HL-60/S4 treated with retinoic acid at 250 ng/mL for 4 days and 3 days (cell line): ENCODE measurements around the gene ME3.

Source experiments
- in situ Hi-C: fragments of 300-500 bp; cut with MboI; formaldehyde crosslinking; loops from 2 replicates; pipeline ENCODE4 v1.7.0; 2022; ENCODE audit warnings: low sequenced_read_pairs

ME3 gene

DNA sequence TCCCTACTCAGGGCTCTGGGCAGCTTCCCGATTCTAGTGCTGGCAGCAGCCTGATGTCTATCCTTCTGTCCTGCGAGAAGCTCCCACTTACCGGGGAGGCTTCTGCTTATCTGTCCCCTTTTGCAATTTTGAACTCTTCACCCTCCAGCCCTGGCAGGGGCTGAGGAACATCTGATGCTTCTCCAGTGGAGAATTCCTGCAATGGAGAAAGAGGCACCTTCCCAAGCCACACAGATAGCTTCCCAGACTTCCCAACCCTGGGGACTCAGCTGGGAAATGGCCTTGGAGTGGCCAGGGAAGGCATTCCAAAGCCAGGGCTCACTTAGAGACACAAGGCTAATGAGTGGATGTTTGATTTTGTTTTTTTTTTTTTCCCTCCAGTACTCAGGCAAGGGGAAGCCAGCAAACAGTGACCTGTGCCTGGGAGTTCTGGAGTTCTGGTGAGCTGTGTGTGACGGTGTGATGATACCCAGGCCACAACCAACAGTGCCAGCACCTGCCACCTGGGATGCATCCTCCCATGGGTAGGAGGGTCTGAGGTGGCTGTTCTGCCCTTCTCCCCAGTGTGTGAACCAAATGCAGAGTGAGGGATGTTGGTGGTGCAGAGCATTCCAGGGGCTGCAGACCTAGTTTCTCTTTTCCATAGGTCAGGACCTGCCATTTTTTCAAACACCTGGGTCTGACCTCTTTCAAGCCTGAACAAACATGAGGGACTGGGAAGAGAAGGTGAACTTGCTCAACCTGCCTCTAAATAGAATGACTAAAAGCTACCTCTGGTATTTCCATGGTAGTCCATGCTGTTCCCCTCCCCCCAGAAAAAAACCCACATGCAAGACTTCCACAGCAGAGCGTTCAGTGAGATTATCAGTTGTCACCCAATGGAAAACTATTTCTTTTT, 202.7 kb downstream of the ME3 start:
- in situ Hi-C loops = loop anchor here (25.0 kb wide), 1 partner anchor 343 kb away; the partner anchor contains the start of gene PRSS23

DNA sequence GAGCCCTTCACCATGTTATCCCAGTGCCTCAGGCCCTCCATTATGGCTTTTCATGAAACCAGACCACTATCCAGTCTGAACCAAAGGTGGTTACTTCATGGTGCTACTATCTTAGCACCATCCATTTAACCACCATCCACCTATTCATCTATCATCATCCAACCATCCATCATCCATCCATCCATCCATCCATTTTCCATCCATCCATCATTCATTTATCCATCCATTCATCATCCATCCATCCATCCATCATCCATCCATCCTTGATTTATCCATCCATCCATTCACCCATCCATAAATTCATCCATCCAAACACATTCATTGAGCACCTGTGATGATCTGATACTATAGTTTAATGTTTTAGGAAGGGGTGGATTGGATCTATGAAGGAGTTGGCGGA, 204.2 kb downstream of the ME3 start:
- in situ Hi-C loops = loop anchor here (25.0 kb wide), 1 partner anchor 344 kb away; the partner anchor contains the start of gene PRSS23

DNA sequence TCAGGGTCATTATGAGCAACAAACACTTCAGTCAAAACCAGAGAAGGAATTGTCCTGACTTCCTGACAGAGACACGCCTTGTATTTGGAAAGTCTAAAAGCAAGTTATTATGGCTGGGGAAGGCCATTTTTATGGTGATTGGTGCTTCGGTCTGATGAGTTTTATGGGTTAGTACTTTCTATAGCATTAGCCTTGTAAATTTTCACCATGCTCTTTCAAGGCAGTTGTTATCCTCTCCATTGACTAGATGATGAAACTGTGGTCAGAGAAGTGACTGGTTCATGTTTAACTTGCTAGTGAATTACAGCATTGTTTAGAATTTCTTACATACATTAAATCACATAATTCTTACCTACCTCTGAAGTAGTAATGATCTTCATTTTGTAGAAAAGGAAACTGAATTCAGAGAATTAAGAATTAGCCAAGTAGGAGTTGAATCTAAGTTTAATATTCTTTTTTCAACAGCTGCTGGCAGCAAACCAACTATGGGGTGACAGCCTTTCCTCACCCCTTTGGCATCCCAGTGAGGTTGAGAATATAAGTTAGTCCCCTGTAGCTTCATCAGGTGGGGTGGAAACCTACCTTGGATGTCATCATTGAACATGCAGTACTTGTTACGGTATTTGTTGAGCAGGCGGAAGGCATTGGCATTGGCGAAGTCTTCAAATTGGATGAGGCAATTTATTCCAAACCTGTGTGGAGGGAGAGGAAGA, 207.8 kb downstream of the ME3 start:
- in situ Hi-C loops = loop anchor here (25.0 kb wide), 1 partner anchor 348 kb away; the partner anchor contains the start of gene PRSS23

DNA sequence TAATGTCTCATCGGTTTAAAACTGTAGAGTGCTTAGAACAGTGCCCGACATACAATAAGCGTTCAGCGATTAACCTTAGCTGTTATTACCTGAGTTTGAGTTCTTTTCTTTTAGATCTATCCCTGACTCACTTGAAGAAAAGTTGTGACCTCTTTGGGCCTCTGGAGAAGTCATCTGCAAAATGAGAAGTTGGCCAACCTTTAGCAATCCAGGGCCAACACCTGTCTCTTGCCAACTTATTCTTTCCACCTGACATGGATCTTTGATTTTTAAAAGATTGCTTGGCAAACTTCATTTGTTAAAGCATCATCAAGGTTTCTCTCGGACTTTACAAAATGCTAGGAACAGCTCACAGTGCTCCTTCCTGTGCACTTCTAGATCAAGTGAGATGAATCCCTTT, 208.5 kb downstream of the ME3 start:
- in situ Hi-C loops = loop anchor here (25.0 kb wide), 1 partner anchor 348 kb away; the partner anchor contains the start of gene PRSS23

DNA sequence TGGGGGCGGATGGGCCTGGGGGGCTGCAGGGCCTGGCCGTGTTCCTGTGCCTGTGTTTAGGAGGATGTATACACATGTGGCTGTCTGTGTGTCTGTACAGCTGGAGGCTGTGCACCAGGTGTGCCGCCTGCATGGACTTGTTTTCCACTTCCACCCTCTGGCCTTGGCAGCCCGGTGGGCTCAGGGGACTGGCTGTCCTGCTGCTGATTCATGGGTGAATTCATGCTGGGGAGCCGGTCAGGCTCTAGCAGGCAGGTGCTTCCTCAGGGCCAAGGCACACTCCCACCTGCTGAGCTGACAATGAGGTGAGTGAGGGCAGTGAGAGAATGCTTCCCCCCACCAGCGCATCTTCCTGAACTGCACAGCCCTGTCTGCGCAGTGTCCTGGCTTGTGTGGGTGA, 209.3 kb downstream of the ME3 start:
- in situ Hi-C loops = loop anchor here (25.0 kb wide), 1 partner anchor 349 kb away; the partner anchor contains the start of gene PRSS23

DNA sequence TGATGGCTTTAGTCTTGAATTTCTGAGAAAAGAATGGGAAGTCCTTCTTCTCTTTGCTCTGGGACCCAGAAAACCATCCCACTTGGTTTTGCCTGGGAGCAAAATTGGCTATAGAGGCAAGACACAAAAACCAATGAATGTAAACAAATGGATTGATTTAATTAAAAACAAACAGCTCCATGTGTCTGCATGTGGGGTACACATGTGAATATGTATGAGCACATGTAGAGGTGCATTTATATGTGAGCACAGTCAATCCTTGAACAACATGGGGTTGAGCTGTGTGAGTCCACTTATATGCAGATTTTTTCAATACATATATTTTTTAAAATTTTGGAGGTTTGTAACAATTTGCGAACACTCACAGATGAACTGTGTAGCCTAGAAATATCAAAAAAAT, 210.5 kb downstream of the ME3 start:
- in situ Hi-C loops = loop anchor here (25.0 kb wide), 1 partner anchor 350 kb away; the partner anchor contains the start of gene PRSS23

DNA sequence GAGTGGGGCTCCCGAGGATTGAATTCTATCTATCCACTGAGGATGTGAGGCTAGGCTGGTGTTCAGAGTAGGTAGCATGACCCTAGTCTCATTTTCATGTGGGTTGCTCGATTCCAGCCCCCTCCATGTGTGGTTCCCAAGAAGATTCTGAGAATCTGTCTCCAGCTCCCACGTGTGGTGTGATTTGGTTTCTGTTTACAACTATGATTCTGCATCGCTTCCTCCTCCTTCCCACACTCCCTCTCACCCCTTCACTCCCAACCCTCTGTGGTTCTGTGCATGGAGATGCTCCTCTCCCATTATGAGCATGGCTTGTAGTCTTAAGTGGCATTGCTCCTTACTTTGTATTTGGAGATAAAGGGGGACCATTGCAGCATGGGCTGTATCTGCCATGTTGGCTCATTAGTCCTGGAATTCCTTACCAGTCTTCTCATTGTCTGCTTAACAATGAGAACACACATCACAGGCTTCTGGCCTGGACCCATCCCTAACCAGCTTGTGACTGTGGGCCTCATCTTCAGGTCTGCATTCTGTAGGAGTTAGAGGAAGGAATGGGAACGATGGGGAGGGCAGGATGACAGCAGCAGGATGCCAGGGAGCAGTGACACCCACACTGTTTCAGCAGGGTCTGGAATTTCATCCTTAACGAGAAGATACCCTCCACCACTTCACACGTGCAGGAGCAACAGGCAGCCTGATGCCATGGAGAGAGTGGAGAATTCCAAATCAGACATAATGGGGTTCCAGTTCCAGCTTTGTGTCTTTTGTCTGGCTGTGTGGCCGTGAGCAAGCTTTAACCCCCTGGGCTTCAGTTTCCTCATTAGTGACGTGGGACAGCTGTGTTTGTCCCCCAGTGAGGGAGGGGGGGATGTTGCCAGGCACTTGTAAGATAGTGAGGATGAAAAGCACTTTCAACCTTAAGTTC, 211.7 kb downstream of the ME3 start:
- in situ Hi-C loops = loop anchor here (25.0 kb wide), 1 partner anchor 352 kb away; the partner anchor contains the start of gene PRSS23

DNA sequence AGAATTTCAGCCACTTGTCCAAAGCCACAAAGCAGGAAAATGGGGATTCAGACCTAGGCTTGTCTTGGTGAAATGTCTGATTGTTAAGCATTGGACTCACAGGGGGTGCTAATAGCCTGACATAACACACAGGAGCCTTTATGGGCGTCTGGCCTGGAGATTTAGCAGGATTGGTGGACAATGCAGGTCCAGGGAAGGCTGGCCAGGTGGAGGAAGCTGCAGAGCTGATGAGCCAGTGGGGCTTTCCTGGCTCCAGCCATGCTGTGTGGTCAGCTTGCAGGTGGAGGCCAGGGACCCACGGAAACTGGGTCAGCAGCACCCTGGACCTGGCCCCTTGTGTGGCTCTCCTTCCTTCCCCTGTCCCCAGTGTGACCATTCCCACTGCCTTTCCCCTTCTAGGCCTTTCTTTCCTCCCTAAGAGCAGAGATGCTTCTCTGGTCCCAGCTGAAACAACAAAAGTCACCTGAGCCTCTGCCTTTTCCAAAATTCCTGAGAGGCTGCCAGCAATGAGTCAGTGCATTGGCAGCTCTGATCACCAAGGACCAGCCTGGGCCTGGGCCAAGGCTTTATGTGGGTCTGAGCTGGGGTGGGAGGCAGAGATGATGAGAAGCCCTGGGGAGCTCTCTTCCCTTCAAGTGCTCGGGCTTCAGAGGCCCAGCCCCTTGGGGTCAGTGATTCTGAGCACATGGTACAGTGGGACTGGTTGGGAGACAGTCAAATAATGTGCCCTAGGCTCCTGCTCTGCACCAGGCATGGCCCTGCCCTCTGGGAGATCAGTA, 212.5 kb downstream of the ME3 start:
- in situ Hi-C loops = loop anchor here (25.0 kb wide), 1 partner anchor 352 kb away; the partner anchor contains the start of gene PRSS23

DNA sequence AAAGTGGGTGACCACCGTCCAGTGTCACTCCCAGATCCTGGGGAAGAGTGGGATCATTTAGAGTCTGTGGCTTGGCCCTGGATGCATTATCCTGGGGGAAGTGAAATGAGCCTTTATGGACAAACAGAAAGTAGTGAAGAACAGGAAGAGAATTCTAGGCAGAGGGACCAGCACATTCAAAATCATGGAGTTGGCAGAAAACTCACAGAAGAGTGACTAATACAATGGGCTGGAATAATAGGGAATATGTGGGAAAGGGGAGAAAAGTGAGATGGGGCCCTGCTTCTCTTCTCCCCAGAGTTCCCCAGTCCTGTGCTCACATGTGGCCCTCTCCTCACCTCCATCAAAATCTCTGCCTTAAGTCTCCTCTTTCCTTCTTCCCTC, 213.4 kb downstream of the ME3 start:
- in situ Hi-C loops = loop anchor here (25.0 kb wide), 1 partner anchor 353 kb away; the partner anchor contains the start of gene PRSS23

DNA sequence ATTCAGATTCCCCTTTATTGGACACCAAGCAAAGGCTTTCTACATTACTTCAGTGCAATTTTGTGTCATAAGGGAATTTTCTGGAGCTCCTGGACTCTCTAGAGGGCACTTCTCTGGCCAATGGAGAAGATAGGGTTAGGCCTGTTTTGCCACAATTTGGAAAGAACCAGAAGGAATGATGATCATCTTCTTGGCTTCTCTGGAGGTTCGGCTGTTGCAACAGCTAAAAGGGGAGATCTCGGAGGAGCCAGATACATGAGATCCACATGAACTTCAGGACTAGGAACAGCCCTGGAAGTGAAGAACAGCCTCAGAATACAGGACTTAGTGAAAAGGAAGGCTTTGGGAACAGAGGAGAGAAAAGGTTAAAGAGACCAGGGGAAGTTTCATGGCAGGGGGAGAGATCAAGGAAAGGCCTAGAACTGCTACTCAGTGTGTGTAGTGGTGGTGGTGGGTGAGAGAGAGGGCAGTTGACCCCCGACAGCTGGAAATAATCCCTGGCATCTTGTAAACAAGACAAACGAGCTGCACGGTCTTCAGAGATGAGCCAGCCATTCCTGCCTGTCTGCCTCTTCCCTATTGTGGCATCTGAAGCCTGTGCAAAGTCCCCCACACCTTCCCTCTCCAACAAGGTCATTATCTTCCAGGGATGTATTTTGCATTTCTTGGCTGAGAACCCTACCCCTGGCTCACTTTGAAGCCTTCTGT, 214.0 kb downstream of the ME3 start:
- in situ Hi-C loops = loop anchor here (25.0 kb wide), 1 partner anchor 354 kb away; the partner anchor contains the start of gene PRSS23

DNA sequence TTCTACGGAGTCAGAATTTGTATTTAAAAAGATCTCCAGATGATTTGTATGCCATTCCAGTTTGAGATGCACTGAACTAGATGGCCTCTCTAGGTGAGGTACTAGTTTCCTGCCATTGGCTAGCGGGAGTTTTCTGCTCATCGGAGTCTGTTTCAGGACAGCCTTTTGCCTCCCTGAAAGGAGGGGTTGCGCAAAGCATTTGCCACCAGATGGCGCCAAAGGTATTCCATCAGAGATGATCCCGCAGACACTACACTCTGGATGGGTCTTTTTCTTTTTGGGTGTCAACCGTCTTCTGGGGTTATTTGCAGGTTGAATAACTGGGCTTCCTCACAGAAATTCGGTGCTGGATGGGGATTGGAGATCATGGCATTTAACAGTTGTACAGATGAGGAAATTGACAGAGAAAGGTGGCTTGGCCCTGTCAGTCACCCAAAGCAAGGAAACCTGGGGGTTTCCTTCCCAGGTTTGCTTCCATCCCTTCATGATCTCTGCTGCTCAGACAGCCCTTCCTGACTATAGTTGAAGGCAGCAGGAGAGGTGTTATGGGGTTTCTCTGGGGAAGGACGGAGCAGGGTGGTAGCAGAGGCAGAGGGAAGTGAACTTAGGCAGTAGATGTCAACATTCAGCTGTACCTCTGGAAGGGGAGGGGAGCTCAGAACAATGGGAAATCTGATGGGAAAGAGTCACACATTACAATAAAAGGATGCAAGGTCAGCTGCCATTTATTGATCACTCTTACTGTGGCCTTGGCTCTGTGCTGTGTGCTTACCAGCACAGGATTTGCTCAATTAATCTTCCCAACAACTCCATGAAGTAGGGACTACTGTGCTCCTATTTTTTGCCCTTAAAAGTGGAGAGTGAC, 216.1 kb downstream of the ME3 start:
- in situ Hi-C loops = loop anchor here (25.0 kb wide), 1 partner anchor 356 kb away; the partner anchor contains the start of gene PRSS23

DNA sequence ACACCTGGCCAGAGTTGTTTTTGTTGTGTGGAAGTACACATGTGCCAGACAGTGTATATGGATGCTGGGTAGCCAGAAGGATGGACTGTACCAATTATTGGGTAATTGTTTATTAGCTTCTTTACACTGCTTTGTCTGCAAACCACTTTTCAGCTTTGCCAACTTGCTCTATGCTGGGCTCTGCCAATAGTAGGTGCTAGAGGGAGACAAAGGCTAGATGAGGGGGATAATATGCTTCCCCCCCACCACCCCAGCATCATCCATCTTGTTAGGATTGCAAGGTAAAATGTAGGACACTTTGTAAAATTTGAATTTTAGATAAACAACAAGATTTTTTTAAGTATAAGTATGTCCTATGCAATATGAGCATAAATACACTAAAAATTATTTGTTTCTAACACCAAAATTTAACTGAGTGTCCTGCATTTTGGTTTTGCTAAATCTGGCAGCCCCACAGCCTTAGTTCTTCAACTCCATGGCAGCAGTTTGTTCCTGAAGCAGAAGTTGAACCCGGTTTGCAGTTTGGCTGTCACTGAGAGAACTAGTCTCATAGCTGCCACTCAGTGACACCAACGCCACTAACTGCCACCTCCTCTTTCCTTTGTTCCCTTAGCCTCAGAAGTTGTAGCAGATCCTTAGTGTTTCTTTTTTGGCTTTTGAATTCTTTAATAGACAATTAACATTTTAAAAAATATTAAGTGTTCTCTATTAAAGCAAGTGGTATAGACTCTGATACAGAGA, 219.0 kb downstream of the ME3 start:
- in situ Hi-C loops = loop anchor here (25.0 kb wide), 1 partner anchor 359 kb away; the partner anchor contains the start of gene PRSS23

DNA sequence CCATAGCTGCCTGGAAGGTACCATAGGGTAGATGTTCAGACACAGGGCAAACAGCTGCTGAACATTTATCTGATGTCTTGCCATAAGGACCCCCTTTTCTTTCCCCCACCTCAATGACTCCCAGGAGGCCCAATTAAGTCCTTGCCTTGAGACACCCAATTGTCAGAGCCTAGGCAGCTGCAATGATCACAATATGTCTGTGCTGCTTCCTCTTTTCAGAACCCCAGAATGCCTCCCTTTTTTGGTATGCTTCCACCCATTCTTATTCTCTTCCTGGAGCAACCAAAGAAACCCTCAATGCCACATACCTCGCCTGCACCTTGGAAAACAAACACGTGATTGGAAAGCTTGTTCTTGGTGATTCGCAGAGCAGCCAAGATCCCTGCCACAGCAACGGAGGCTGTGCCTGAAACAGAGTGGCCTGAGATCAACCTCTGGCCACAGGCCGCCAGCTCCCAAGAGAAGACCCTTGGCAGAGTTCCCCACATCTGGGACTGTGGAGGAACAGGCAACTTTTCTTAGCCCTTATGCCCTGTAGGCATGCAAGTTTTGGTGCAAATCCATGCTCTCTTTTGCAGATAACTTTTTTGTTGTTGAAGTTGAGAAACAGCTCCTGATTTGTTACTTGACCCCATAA, 222.3 kb downstream of the ME3 start:
- in situ Hi-C loops = loop anchor here (25.0 kb wide), 1 partner anchor 362 kb away; the partner anchor contains the start of gene PRSS23

DNA sequence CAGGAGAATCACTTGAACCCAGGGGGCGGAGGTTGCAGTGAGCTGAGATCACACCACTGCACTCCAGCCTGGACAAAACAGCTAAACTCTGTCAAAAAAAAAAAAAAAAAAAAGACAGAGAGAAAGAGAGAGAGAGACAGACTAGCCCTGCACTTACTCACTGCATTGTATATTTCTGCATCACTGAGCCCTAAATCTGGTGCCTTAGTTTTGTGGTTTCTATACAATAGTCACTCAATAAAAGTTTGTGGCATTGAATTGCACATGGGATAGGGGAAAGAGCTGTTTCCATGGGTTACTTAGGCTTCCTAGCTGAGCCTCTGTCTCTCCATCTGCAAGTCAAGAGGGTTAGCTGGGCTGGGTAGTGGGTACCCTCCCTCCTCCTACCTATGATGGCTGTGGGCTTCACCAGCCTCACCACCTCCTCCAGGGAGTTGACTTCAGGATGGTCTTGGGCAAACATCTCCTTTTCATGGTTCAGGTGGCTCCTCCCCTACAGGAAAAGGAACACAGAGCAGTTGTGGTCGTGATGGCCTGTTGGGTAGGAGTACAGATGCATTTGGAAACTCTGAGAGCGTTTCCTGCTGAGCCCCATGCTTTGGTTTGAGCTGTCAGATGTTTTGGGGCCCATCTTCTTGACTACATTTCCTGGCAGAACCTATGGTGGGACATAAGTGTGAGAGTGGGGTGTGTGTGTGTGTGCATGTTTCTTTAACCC, 224.5 kb downstream of the ME3 start:
- in situ Hi-C loops = no loop called here

DNA sequence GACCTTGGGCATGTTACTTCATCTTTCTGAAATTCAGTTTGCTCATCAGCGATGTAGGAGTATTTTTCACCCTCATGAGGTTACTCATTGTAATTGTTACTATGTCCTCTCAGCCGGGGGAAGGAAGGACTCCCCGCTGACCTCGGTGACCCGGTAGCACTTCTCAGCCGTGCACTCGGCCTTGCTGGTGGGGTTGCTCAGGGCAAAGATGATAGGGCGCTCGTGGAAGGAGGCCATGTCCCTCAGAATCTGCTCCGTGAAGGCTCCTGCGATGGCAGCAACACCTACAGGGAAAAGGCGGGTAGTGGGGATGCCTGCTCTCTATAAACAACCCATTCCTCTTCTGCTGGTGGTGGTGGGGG, 225.5 kb downstream of the ME3 start:
- in situ Hi-C loops = no loop called here
